Liver (tissue), 9 donors: Measurements from ENCODE around the gene CYTH3. TPM values are rescaled to one million over a fixed set of nuclear protein-coding genes. Genes with fewer than 3 reads are reported as not detected.
A peak's percentile ranks its signal among the peaks of the same experiment; 100 is the strongest.

Experiments
- DNase-seq: peaks from one replicate; pipeline ENCODE4 v3.0.0-alpha.2; 2017; ENCODE audit warnings: low spot score
- H3K27ac ChIP-seq, 2 donors: one replicate each; pipeline ENCODE4 v1.7.0; 2013; ENCODE audit warnings: inconsistent platforms in 2 of 2, low read length in 2 of 2, control low read depth in 1 of 2, low read depth in 1 of 2, mild to moderate bottlenecking in 1 of 2
- H3K27me3 ChIP-seq, 4 donors: one replicate each; pipeline versions ENCODE4 v1.6.1 to v1.7.0; 2013; ENCODE audit warnings: low read length in 3 of 4, inconsistent platforms in 1 of 4, mild to moderate bottlenecking in 1 of 4, moderate library complexity in 1 of 4; ENCODE audit not compliant: control insufficient read depth in 4 of 4, insufficient read depth in 4 of 4
- H3K36me3 ChIP-seq, 4 donors: one replicate each; pipeline versions ENCODE4 v1.6.1 to v1.7.0; 2013; ENCODE audit warnings: low read length in 3 of 4, mild to moderate bottlenecking in 3 of 4, low read depth in 1 of 4, moderate library complexity in 1 of 4; ENCODE audit not compliant: control insufficient read depth in 4 of 4, insufficient read depth in 3 of 4
- H3K4me1 ChIP-seq, 4 donors: one replicate each; pipeline versions ENCODE4 v1.6.1 to v1.7.0; 2013; ENCODE audit warnings: low read length in 3 of 4, mild to moderate bottlenecking in 3 of 4, moderate library complexity in 1 of 4; ENCODE audit not compliant: control insufficient read depth in 4 of 4, insufficient read depth in 4 of 4
- H3K4me3 ChIP-seq, 3 donors: one replicate each; pipeline versions ENCODE4 v1.6.1 to v1.7.0; 2013; ENCODE audit warnings: low read length in 3 of 3, control low read depth in 1 of 3, low read depth in 1 of 3, mild to moderate bottlenecking in 1 of 3
- H3K9ac ChIP-seq, 2 donors: one replicate each; pipeline ENCODE4 v1.7.0; 2013; ENCODE audit warnings: low read length in 2 of 2, mild to moderate bottlenecking in 2 of 2, moderate library complexity in 2 of 2, control low read depth in 1 of 2, low read depth in 1 of 2
- H3K9me3 ChIP-seq, 4 donors: one replicate each; pipeline versions ENCODE4 v1.6.1 to v1.7.0; 2013; ENCODE audit warnings: low read length in 3 of 4; ENCODE audit not compliant: control insufficient read depth in 4 of 4
- EGR1 ChIP-seq, 2 donors: IDR thresholded peaks; 2 replicates each; pipeline ENCODE4 v1.6.1; 2016 to 2018; ENCODE audit warnings: antibody characterized with exemption in 2 of 2, low read depth in 2 of 2
- FOXA1 ChIP-seq: IDR thresholded peaks from 2 replicates; pipeline ENCODE4 v1.6.1; 2016; ENCODE audit warnings: antibody characterized with exemption
- FOXA2 ChIP-seq: IDR thresholded peaks from 2 replicates; pipeline ENCODE4 v1.6.1; 2016; ENCODE audit warnings: antibody characterized with exemption
- HNF4A ChIP-seq, 2 donors: conservative IDR thresholded peaks; 2 replicates each; pipeline ENCODE4 v1.6.1; 2016; ENCODE audit warnings: antibody characterized with exemption in 2 of 2, mild to moderate bottlenecking in 2 of 2
- HNF4G ChIP-seq: IDR thresholded peaks from 2 replicates; pipeline ENCODE4 v1.6.1; 2016; ENCODE audit warnings: antibody characterized with exemption
- NR2F2 ChIP-seq: IDR thresholded peaks from 2 replicates; pipeline ENCODE4 v1.6.1; 2016; ENCODE audit warnings: antibody characterized with exemption
- RAD21 ChIP-seq, 2 donors: IDR thresholded peaks; 2 replicates each; pipeline ENCODE4 v1.6.1; 2016; ENCODE audit warnings: antibody characterized with exemption in 2 of 2, mild to moderate bottlenecking in 2 of 2
- RXRA ChIP-seq, 2 donors: IDR thresholded peaks; 2 replicates each; pipeline ENCODE4 v1.6.1; 2017 to 2018; ENCODE audit warnings: antibody characterized with exemption in 2 of 2, mild to moderate bottlenecking in 1 of 2
- SP1 ChIP-seq: IDR thresholded peaks from 2 replicates; pipeline ENCODE4 v1.6.1; 2018; ENCODE audit warnings: antibody characterized with exemption, mild to moderate bottlenecking
- TAF1 ChIP-seq: conservative IDR thresholded peaks from 2 replicates; pipeline ENCODE4 v1.6.1; 2016; ENCODE audit warnings: antibody characterized with exemption, mild to moderate bottlenecking
- WGBS: extraction: QIAGEN DNeasy Blood & Tissue Kit; methylation state at CpG from one replicate; pipeline ENCODE4 v1.1.7; 2013; 5-methylcytosine and 5-hydroxymethylcytosine counted together
- polyA plus RNA-seq, 2 donors: library from polyadenylated mRNA; stranded (reverse) in 1 of 2; unstranded in 1 of 2; fragments of 200-250 nt in 1 of 2; fragments of >200 nt in 1 of 2; fragmentation: Nextera tagmentation in 1 of 2; extraction: Ambion mirVana in 1 of 2; gene quantifications; one replicate each; pipeline versions ENCODE4 v1.2.1 to v1.2.3, GENCODE V29; 2013 to 2015
- total RNA-seq, 2 donors: library from RNA; depleted of rRNA; stranded (reverse); fragments of >200 nt; gene quantifications; one replicate each; pipeline ENCODE4 v1.2.3, GENCODE V29; 2014
- TF ChIP-seq, protein P1 (sequence below): IDR thresholded peaks from 2 replicates; pipeline ENCODE4 v1.6.1; 2016; ENCODE audit warnings: antibody characterized with exemption
- TF ChIP-seq, protein P2 (sequence below): IDR thresholded peaks from 2 replicates; pipeline ENCODE4 v1.6.1; 2016; ENCODE audit warnings: antibody characterized with exemption, mild to moderate bottlenecking
- TF ChIP-seq, protein P3 (sequence below): fragments of 150-350 bp; IDR thresholded peaks from 2 replicates; pipeline ENCODE4 v1.5.1; 2017; ENCODE audit warnings: improper control_type of control experiment, low read depth, low read length; ENCODE audit not compliant: missing input control
- TF ChIP-seq, protein P4 (sequence below): IDR thresholded peaks from 2 replicates; pipeline ENCODE4 v1.6.1; 2016; ENCODE audit warnings: antibody characterized with exemption
- donor health status: healthy.
- donor health status: healthy.
- donor health status: healthy.
- donor health status: healthy.
- donor health status: healthy.

The CYTH3 gene
- total and polyA plus RNA-seq, 4 donors = 1.1 to 6.3 (median 3.7) TPM

DNA sequence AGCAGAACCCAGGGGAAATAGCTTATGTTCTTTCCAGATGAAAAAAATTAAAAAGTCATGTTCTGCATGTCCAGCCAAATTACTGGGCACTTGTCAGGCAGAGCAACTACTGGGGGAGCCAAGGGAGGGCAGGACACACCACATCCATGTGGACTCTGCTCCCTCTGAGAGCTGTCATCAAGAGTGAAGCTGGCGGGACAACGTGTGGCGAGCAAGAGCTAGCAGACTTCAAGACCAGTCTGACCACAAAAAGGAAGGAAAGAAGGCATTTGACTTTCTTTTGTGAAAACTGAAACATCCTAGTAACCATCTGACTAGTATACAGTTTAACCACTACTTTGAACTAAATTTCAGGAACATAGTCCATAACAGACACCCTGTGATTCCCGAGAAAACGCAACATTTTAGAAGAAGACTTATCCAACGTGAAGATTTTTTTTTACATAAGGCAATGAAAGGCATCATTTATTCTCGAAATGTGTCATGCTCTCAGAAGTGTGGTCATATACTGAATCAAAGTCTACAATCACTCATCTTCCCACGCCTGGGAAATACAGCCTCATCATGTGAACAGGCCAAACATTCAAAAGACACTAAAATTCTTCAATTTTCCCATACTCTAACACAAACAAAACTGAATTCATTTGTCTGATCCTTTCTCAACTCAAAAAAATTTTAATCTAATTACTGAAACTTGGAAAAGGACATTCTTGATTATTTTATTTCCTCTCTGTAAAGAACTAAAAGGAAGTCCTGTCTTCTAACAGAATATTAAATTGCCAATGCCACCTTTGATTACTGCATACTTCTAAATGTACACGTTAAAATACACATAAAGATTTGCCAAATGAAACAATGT, 15.5 kb downstream of the CYTH3 start:
- Histone ChIP-seq H3K4me1 (peaks cover 0 to 5% (median 3%) of the 10 kb centered on the region in 4 donors), H3K27ac (no peak overlapping the region), H3K9me3 (no peaks in the 10 kb centered on the region), H3K27me3 (no peaks in the 10 kb centered on the region), H3K36me3 (no peaks in the 10 kb centered on the region), H3K4me3 (no peak overlapping the region), H3K9ac (no peak overlapping the region)
- TF ChIP-seq NR2F2 (no peak), SP1 (no peak), HNF4A (conservative IDR thresholded peaks at IDR 0.05) (peak in 1 of 2 donors; percentile 17)
- WGBS = 68% methylated on average over 9 of the region's 9 CpGs
- DNase-seq = no peak

DNA sequence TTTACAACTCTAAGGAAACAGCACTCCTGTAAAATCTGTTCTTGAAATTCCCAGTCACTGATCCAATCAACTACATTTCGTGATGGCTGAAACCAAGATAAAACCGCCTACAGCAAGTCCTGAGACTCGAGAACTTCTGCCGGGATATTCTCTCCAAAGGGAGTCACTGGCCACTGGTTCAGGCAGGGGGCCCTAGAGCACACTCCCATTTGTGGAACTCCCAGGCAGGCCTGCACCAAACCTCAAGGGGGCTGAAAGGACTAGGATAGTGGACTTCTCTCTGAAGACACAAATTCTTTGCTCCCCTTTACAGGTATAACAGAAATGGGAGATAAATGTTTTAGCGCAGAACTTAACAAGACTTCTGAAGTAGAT, 16.3 kb downstream of the CYTH3 start:
- WGBS = 77% methylated on average over 5 of the region's 5 CpGs
- H3K4me1 ChIP-seq = peaks cover 0 to 5% (median 3%) of the 10 kb centered on the region in 4 donors
- H3K9me3 ChIP-seq = no peaks in the 10 kb centered on the region
- no peaks in the 10 kb centered on the region for H3K36me3 ChIP-seq
- H3K27ac ChIP-seq = no peak overlapping the region
- no peak overlapping the region for H3K4me3 ChIP-seq
- no peak overlapping the region for H3K9ac ChIP-seq
- no peaks in the 10 kb centered on the region for H3K27me3 ChIP-seq
- DNase-seq = no peak
- TF ChIP-seq FOXA2 (no peak), HNF4G (no peak), HNF4A (conservative IDR thresholded peaks at IDR 0.05) (no peak), NR2F2 (no peak)

DNA sequence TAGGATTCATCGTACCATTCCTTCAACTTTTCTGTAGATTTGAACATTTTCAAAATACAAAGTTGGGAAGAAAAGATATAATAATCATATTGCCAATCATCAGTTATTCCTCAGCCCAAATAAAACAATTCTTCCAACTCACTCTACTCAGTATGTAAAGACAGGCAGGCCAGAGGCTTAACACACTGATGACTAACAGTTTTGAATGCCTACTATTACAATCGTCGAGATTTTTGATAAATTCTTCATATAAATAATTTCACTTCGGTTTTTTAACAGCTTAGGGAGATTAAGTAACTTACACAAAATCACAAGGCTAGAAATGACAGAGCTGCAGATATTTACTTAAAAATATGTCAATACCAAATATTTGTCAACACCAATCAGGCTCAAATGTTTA, 17.6 kb downstream of the CYTH3 start:
- TF ChIP-seq, protein P1, sequence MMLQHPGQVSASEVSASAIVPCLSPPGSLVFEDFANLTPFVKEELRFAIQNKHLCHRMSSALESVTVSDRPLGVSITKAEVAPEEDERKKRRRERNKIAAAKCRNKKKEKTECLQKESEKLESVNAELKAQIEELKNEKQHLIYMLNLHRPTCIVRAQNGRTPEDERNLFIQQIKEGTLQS = no peak
- TF ChIP-seq RXRA (IDR thresholded peaks at IDR 0.05) (no peak), FOXA1 (no peak), NR2F2 (no peak), RAD21 (IDR thresholded peaks at IDR 0.05) (no peak), HNF4A (conservative IDR thresholded peaks at IDR 0.05) (no peak), TAF1 (no peak), FOXA2 (no peak), HNF4G (no peak), EGR1 (IDR thresholded peaks at IDR 0.05; ENCODE audit: low read depth in 2 of 2) (no peak)
- TF ChIP-seq, protein P2, sequence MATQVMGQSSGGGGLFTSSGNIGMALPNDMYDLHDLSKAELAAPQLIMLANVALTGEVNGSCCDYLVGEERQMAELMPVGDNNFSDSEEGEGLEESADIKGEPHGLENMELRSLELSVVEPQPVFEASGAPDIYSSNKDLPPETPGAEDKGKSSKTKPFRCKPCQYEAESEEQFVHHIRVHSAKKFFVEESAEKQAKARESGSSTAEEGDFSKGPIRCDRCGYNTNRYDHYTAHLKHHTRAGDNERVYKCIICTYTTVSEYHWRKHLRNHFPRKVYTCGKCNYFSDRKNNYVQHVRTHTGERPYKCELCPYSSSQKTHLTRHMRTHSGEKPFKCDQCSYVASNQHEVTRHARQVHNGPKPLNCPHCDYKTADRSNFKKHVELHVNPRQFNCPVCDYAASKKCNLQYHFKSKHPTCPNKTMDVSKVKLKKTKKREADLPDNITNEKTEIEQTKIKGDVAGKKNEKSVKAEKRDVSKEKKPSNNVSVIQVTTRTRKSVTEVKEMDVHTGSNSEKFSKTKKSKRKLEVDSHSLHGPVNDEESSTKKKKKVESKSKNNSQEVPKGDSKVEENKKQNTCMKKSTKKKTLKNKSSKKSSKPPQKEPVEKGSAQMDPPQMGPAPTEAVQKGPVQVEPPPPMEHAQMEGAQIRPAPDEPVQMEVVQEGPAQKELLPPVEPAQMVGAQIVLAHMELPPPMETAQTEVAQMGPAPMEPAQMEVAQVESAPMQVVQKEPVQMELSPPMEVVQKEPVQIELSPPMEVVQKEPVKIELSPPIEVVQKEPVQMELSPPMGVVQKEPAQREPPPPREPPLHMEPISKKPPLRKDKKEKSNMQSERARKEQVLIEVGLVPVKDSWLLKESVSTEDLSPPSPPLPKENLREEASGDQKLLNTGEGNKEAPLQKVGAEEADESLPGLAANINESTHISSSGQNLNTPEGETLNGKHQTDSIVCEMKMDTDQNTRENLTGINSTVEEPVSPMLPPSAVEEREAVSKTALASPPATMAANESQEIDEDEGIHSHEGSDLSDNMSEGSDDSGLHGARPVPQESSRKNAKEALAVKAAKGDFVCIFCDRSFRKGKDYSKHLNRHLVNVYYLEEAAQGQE = no peak
- TF ChIP-seq, protein P3, sequence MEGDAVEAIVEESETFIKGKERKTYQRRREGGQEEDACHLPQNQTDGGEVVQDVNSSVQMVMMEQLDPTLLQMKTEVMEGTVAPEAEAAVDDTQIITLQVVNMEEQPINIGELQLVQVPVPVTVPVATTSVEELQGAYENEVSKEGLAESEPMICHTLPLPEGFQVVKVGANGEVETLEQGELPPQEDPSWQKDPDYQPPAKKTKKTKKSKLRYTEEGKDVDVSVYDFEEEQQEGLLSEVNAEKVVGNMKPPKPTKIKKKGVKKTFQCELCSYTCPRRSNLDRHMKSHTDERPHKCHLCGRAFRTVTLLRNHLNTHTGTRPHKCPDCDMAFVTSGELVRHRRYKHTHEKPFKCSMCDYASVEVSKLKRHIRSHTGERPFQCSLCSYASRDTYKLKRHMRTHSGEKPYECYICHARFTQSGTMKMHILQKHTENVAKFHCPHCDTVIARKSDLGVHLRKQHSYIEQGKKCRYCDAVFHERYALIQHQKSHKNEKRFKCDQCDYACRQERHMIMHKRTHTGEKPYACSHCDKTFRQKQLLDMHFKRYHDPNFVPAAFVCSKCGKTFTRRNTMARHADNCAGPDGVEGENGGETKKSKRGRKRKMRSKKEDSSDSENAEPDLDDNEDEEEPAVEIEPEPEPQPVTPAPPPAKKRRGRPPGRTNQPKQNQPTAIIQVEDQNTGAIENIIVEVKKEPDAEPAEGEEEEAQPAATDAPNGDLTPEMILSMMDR = no peak
- TF ChIP-seq, protein P4, sequence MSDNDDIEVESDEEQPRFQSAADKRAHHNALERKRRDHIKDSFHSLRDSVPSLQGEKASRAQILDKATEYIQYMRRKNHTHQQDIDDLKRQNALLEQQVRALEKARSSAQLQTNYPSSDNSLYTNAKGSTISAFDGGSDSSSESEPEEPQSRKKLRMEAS = no peak
- Histone ChIP-seq H3K4me1 (peaks cover 0 to 5% (median 3%) of the 10 kb centered on the region in 4 donors), H3K27me3 (no peaks in the 10 kb centered on the region), H3K36me3 (no peaks in the 10 kb centered on the region), H3K9me3 (no peaks in the 10 kb centered on the region), H3K27ac (no peak overlapping the region), H3K9ac (no peak overlapping the region), H3K4me3 (no peak overlapping the region)
- no peak for DNase-seq
- 82% methylated on average over 4 of the region's 4 CpGs for WGBS
